Sigmoid colon (tissue), 4 donors: ENCODE data around the gene LHX6.

Source experiments
- EP300 ChIP-seq, 4 donors: sonication (generic); formaldehyde crosslinking; IDR thresholded peaks; one replicate each; pipeline ENCODE4 v1.6.1; 2017; ENCODE audit warnings: antibody characterized with exemption in 4 of 4
- POLR2A ChIP-seq, 2 donors: fragments of 450-650 bp; IDR thresholded peaks; one replicate each; pipeline ENCODE4 v1.6.1; 2016; ENCODE audit warnings: antibody characterized with exemption in 2 of 2, mild to moderate bottlenecking in 2 of 2, moderate library complexity in 2 of 2
- POLR2AphosphoS5 ChIP-seq, 4 donors: sonication (generic); formaldehyde crosslinking; IDR thresholded peaks; one replicate each; pipeline ENCODE4 v1.6.1; 2017; ENCODE audit warnings: antibody characterized with exemption in 4 of 4
- TF ChIP-seq, protein P1 (sequence below), 4 experiments: fragments of 450-650 bp in 3 of 4; fragments of 200-600 bp in 1 of 4; IDR thresholded peaks; one replicate each; pipeline ENCODE4 v1.5.1; 2016 to 2019; ENCODE audit warnings: antibody characterized with exemption in 4 of 4, mild to moderate bottlenecking in 3 of 4, moderate library complexity in 2 of 4

- TF ChIP-seq, protein P1, sequence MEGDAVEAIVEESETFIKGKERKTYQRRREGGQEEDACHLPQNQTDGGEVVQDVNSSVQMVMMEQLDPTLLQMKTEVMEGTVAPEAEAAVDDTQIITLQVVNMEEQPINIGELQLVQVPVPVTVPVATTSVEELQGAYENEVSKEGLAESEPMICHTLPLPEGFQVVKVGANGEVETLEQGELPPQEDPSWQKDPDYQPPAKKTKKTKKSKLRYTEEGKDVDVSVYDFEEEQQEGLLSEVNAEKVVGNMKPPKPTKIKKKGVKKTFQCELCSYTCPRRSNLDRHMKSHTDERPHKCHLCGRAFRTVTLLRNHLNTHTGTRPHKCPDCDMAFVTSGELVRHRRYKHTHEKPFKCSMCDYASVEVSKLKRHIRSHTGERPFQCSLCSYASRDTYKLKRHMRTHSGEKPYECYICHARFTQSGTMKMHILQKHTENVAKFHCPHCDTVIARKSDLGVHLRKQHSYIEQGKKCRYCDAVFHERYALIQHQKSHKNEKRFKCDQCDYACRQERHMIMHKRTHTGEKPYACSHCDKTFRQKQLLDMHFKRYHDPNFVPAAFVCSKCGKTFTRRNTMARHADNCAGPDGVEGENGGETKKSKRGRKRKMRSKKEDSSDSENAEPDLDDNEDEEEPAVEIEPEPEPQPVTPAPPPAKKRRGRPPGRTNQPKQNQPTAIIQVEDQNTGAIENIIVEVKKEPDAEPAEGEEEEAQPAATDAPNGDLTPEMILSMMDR (IDR thresholded peaks at IDR 0.05) = no peak
- TF ChIP-seq POLR2A (IDR thresholded peaks at IDR 0.05) = no peak
- no peak for TF ChIP-seq POLR2AphosphoS5 (IDR thresholded peaks at IDR 0.05)
- TF ChIP-seq EP300 (IDR thresholded peaks at IDR 0.05) = no peak
Measured at GRCh38 chr9:122193651-122194050, 35.1 kb downstream of the LHX6 start.
